Non-pigmented ciliary epithelial cell (primary cell): Measurements from ENCODE around the gene PRR5L.

Experiments
- DNase-seq: peaks from one replicate; pipeline ENCODE4 v3.0.0-alpha.2; 2010; ENCODE audit warnings: low read depth

Gene PRR5L

DNA sequence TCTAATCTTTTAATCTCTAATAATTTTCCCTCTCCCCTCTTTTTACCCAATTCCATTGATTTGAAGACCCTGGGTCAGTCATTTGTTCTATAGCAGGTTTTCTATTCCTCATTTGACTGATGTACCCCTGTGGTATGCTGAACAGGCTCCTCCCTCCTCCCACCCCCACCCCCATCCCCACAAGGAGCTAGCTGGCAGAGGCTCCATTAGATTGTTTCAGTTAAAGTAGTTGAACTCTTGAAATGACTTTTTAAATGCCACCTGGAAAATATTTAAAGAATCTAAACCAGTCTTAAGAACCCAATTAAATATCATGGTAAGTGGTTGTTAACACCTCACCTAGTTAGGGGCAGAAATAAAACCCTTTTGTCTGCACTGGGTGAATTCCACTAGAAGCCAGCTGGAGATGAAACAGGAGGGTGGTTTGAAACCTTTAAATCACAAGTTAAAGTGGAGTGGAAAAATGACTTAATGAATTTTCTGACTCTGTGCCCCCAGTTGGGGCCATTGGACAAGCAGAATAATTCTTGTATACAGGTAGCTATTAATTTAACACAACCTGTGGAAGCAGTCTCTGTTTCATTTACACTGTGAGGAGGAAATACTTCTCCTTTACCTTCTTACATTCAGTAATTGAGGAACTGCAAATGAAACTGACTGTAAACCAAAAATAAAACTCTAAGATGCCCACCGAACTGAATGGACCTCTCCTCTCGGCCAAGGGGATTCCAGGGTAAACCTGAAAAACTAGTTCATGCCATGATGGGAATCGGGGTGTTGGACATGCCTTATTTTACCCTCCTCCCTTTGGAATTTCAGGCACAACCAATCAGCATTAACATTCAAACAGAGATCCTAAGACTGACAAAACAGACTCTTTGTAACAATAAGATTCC, 30.7 kb downstream of the PRR5L start:
- no peak for DNase-seq

DNA sequence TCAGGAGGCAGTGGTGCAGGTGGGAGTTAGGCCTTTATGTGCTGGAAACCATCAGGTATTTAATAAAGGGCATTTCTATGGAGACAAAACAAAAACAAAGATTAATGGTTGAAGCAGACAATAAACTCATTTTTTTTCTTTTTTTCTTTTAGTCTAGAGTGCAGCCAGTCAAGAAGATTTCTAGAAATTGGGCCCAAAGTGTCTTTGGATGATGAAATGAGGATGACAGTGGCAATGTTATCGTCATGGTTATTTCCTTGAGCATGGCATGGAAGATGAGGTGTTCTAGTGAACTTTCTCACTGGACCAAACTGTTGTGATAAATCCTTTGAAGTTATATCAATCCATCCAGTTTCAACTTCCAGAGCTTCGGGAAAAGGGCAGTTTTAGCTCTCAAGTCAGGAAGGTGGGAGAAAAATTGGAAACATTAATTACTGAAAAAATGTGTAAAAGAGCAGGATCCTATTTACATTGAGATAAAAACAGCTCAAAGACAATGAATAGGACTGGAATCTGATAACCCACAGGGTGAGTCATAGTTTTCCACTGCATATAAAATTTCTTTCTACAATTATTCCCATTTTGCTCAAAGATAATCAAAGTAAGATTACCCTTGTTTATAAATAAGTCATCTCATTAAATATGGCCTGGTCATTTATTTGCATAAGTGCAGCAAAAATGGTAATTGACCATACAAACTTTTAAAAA, 33.0 kb downstream of the PRR5L start:
- DNase-seq, result no peak

DNA sequence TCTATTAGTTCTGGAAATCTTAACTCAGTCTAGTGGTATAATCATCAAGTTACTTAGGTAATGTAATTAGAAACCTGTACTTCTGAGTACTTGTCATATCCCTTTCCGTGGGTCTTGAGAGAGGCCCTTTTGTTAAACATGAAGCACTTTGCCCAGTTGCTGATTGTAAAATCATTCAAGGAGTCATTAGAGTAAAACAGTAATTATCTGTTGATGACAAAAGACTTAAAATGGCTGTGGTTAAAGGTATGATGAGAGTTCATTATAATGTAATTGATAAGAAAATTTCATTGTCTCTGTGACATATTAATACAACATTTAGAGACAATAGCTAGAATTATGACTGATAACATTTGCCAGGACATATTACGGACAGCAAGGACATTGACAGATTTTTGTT, 34.3 kb downstream of the PRR5L start:
- no peak for DNase-seq

DNA sequence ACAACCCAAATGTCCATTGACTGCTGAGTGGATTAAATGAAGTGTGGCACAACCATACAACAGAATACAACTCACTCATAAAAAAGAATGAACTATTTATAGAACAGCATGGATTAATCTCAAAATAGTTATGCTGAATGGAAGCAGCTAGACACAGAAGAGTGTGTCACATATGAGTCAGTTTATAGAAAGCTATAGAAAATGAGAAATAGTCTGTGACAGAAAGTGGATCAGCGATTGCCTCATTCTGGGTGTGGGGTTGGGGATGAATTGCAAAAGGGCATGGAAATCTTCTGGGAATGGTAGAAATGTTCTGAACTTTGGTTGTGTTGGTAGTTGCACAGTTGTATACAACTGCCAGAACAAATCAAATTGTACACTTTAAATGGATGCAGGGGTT, 37.4 kb downstream of the PRR5L start:
- no peak for DNase-seq

DNA sequence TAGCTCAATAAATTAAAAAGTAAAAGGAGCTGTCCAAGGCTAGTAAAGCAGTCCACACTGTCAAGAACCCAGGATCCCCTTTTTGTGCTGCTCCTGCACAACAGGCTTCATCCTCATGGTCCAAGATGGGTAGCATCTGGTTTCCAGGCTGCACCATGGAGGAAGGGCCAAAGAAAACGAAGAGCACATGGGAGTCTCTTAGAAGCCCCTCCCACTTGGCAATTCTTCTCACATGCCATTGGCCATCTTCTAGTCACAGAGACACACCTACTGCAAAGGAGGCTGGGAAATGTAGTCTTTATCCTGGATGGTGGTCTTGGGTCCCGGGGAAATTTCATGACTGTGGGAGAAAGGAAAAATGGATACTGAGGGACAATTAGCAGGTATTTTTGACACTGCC, 37.8 kb downstream of the PRR5L start:
- DNase-seq, result no peak

DNA sequence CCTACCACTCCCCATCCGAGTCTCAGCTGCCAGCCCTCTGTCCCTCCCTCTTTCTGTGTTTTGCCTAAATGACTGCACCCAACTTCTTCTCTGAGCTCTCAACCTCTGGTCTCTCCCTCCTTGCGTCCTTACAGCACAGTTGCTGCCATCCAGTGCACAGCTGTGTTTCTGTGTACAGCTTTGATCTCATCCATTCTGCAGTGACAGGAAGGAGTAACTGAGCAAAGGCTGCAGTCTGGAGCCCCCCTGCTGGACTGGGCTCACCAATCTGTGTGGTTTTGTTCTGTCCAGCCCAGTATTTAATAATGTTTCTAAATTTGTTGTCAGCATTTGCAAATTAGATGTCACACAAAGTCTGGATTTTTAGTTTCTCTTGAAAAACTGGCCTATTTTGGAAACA, 43.8 kb downstream of the PRR5L start:
- no peak for DNase-seq

DNA sequence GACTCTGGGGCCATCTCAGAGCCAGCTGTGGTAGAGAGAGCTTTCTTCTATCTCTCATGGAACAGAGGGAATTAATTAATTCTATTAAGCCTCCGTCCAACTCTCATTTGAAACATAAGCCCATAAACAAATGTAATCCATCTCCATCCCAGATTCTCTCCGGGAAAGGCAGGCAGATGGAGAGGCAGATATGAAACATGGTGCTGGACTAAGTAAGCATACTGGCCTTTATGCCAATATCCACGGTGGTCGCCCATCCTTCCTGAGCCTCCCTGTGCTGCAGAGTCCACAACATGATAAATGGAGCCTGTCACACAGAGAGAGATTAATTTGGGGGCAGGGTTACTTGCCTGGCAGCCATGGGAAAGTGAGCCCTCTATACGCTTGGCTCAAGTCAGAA, 44.8 kb downstream of the PRR5L start:
- no peak for DNase-seq

DNA sequence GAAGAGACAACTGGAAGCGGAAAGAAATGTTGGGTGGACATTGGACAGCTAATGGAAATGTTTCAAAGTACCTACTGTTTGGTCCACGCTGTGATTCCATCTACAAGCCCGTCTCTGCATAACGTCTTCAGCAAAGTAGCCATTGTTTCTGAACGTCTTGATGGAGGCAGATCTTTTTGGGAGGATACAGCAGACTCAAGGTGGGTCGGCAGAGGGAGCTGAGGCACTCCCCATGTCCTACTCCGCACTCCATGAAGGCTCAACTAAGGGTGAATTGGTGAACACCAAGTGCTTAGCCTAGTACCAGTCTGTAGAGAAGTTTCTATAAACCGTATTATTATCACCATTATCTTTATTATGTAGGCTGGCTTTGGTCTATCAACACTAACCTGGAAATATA, 45.8 kb downstream of the PRR5L start:
- DNase-seq, result no peak

DNA sequence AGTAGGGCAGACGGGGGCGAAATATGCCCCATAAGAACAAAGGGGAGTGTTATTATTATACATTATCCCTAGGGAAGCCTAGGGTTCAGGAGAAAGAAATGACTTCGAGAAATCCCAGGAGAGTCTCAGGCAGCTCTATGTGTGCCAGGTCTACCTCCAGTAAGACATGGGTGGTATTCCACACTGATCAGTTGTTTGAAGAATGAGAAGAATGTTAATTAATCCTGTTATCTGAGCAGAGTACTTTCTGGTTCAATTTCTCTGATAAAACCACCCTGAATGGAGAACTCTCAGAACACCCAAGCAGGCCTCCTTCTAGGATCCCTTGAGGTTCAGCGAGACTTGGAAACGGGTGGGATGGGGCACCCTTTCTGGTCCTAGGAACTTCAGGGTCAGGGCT, 46.2 kb downstream of the PRR5L start:
- DNase-seq, result no peak

DNA sequence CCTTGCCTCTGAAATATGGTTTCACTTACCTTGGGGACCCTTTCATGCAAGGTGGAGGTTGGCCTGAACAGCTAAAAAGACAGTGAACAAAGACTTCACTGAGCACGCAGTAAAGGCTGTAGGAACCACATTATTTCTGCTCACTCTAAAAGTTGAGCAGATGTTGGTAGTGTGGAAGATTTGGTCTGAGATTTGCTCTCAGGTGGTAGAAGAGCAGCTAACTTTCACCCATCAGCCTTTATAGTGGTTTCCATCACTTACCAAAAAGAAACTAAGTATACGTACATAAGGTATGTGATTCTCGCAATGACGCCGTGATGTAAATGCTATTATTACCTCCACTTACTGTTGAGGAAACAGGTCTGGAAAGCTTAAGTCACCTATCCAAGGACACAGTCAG, 47.3 kb downstream of the PRR5L start:
- no peak for DNase-seq

DNA sequence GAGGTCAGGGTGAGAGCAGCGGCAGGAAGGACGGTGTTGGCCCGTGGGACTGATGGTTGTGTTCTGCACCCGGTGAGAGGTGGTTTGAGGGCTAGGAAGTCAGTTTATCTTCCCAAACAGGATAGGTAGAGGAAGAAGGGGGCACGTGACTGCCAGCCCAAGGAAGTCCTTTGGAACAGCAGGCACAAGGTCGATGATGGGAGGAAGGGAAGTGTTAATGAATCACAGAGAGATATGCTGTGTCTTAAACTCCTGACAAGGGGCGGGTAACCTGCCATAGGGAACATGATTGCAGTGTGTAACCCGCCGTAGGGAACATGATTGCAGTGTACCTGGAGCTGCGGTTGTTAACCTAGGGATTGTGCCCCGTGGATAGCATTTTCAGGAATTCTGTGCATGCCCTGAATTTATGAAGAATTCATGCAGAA, 49.0 kb downstream of the PRR5L start:
- no peak for DNase-seq

DNA sequence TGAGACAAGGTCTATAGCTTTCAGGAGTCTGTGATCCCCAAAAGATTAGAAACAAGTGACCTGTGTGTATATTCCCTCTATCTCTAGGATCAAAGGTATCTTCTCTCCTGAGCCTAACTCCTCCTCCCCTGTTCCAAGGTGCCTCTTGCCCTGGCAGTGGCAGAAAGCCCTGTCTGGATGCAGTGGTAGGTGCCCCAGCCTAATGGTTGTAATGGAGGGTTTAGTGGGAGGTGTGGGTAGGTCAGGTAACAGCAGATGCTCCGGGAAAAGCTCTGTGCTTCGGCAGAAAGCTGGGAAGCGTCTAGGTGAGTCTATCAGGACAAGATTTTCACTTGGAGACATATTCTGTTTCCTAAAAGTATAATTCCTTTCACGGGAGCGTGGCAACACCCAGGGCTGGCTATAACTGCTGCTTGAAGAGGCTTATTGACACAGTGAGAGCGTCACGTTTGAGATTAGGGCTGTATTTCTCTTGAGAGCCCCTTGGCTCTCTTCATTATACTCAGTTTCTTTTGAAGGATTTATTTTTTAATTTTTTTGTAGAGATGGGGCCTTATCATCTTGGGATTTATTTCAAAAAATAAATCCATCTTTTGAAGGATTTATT, 49.5 kb downstream of the PRR5L start:
- DNase-seq, result no peak

DNA sequence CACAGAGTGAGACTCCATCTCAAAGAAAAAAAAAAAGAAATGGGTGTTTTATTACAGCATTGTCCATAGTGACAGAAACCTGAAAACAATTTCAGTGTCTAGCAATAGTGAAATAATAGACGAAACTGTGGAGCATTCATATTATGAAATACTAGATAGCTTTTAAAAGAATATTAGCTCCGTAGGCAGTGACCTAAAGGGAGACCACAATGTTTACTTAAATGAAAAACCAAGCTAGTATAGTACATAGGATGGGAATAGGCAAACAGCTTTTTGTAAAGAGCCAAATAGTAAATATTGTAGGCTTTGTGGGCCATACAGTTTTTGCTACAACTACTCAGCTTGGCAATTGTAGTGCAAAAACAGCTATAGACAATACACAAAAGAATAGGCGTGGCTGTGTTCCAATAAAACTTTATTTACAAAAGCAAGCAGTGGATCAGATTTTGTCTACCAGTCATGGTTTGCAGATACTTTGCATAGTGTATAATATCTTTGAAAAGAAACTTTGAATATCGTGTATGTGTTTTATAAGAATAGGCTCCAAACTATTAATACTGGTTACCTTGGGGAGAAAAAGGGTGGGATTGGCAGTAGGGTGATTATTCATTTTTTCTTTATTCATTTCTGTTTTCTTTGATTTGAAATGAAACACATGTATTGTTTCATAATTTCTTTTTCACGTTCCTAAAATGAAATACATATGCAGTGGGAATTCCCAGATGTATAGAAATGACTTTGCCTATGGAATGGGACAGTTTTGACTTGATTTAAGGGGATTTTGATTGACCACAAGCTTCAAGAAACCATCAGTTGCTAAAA, 50.7 kb downstream of the PRR5L start:
- no peak for DNase-seq

DNA sequence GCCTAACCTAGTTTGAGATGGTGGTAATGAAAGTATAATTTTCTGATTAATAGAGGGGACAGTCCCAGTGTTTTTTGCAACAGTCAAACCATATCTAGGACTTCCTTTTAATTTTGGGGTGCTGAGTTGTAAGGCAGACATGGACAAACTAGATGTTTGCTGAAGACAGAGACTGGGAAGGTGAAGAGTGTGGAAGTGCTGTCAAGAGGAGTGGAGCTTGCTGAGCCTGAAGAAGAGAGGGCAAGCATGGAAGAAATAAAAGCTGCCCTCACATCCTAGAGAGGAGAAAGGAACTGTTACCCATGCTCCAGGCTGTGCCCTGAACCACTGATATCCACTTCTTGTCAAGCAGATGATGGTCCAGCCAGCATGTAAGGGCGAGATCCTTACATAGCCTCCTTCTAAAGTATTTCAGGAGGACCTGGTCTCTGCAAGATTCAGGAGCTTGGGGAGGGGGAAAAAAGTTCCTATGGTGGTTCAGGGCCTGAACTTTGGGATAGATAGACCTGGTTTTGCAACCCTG, 51.4 kb downstream of the PRR5L start:
- DNase-seq, result no peak

DNA sequence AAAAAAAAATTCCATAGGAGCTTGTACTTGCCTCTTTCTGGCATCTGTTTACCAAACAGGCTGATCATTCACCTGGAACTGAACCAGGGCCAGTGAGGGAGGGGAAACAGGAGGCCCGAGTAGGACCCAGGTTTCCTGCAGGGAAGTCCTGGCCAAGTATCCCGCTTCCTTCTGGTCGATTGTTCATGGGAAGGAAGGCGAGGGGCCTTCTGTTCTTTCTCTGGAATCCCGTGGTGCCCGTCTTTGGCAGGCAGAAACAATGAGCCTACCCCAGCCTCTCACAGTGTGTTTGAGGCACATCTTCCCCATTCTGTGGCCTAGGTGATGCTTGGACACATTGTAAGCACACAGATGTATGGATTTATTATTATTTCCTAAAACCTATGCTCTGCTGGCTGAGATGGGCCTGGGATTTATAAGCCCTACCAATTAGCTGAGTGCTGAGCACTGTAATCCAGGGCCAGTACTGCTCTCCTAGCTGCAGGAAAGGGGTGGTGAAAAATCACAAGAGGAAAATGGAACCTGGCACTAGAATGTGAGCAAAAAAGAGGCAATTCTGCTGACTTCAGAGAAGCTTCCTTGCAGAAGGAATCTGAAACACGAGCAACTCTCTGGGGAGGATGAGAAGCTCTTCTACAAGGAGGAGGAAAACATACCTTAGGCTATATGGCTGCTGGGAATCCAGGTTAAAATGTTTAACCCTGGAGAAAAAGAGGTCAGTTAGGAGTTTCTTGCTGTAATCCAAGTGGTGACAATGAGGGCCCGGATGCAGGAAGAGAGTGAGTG, 53.5 kb downstream of the PRR5L start:
- DNase-seq, result no peak

DNA sequence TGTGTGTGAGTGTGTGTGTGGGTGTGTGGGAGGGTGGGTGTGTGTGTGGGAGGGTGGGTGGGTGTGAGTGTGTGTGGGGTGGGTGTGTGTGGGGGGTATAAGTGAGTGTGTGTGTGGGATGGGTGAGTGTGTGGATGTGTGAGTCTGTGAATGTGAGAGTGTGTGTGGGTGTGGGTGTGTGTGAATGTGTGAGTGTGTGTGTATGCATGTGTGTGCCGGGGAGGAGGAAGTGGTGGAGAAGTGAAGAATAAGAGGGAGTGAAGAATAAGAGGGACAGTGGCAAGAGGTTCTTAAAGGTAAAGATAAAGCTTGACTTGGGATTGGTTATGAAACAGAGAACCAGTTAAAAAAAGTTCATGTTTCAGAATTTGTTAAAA, 54.0 kb downstream of the PRR5L start:
- DNase-seq, result no peak

DNA sequence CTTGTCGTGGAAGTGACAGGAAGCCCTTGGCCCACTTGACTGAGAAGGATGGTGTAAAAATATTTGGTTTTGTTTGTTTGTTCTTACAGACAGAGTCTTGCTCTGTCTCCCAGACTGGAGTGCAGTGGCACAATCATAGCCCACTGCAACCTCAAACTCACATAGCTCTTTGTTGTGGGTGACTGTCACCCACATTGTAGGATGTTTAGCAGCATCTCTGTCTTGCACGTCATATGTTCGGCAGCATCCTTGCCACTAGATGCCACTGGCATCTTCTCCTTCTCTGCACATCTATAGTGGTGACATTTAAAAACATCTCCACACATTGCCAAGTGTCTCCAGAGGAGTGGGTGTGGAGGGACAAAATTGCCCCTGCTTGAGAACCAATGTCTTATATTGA, 56.8 kb downstream of the PRR5L start:
- no peak for DNase-seq

DNA sequence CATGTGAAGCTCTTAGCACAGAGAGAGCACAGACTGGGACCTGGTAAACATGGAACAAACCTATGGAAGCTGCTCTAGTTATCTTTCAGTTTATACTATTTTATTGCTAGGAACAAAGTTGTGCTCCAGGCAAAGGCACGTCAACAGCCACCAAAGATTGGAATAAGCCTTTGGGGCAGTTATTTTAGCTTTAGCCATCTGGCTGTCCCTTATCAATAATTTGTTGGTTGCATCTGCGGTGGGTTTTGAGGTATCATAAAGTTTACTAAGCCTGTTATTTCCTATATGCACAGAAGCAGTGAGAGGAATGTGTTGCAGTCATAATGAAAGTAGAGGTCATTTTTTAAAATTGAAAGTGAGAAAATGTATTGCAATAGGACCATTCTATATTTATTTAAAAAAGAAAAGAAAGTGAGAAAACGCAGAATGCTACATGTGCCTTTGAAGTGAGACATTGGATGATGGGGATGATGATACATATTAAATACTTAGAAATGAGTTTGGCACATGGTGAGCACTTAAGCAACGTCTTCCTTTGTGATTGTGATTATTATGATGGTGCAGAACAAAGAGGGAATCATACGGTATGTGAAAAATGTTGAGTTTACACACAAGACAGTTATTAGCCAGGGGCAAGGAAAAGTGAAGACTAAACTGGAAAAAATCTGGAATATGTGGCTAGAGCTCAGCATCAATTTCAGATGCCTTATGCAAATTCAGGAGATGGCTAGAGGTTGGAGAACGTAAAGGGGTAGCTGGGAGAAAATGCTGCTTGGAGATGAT, 58.3 kb downstream of the PRR5L start:
- no peak for DNase-seq

DNA sequence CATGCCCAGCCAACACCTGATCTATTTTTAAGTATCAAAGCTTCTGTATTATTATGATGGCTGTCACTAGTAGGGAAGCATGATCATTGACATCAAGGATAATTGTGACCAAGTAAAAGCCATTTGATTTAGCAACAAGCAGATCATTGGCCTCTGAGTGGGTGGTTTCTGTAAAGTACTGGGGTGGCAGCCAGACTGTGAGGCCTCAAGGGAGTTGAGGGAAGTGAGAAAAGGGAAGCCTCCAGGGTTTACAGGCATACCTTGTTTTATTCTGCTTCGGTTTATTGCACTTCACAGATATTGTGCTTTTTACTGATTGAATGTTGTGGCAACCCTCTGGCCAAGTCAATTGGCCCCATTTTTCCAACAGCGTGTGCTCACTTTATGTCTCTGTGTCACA, 60.1 kb downstream of the PRR5L start:
- DNase-seq, result no peak

DNA sequence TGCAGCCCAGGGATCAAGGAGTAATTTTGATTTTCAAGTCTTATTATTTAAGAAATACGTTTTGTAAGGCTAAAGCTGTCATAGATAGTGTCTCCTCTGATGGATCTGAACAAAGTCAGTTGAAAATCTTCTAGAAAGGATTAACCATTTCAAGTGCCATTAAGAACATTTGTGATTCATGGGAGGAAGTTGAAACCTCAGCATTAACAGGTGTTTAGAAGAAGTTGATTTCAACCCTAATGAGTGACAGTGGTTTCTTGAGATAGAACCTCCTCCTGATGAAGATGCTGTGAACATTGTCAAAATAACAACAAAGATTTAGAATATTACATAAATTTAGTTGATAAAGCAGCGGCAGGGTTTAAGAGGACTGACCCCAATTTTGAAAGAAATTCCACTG, 61.7 kb downstream of the PRR5L start:
- DNase-seq, result no peak

DNA sequence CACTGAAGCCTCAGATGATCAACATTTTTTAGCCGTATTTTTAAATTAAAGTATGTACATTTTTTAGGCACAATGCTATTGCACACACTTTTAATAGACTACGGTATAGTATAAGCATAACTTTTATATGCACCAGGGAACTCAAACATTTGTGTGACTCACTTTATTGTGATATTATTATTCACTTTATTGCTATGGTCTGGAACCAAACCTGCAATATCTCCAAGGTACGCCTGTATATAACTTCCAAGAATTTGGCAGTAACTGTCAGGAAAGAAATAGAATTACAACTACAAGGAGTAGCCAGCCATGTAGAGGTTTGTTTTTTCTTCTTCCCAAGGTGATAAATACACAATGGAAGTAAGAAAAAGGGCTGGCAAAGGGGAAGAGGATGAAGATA, 62.3 kb downstream of the PRR5L start:
- no peak for DNase-seq
